BJ (cell line): Measurements from ENCODE around the gene DPP10. TPM values are rescaled to one million over a fixed set of nuclear protein-coding genes. Genes with fewer than 3 reads are reported as not detected.

ENCODE experiments used
- CTCF ChIA-PET: fragments of 350-600 bp; formaldehyde crosslinking; extraction: SDS; loops from one replicate; lab custom pipeline; 2021; ENCODE audit warnings: antibody characterized with exemption, inconsistent platforms; lab: Yijun Ruan, JAX
- POLR2A ChIA-PET: fragments of 300-600 bp; sonication (Branson Sonifier 250); formaldehyde crosslinking; extraction: SDS; loops from one replicate; lab custom pipeline; 2021; ENCODE audit warnings: antibody characterized with exemption; lab: Charles Lee
- DNase-seq: peaks from one replicate; pipeline ENCODE4 v3.0.0-alpha.2; 2011; ENCODE audit warnings: low read depth
- H3K27me3 ChIP-seq: 2 replicates; pipeline ENCODE4 v1.6.0; 2011; ENCODE audit warnings: low read length; ENCODE audit not compliant: control insufficient read depth, insufficient read depth
- H3K36me3 ChIP-seq: 2 replicates; pipeline ENCODE4 v1.5.1; 2011; ENCODE audit warnings: low read length; ENCODE audit not compliant: control insufficient read depth, insufficient read depth
- H3K4me3 ChIP-seq: 2 replicates; pipeline ENCODE4 v1.5.1; 2011; ENCODE audit warnings: low read depth, mild to moderate bottlenecking, control low read depth, low read length
- CTCF ChIP-seq: IDR thresholded peaks from 2 replicates; pipeline ENCODE4 v1.5.1; 2011; ENCODE audit warnings: low read depth, mild to moderate bottlenecking, control low read depth, inconsistent platforms, low read length, moderate library complexity; ENCODE audit not compliant: insufficient read depth
- polyA plus RNA-seq: library from polyadenylated mRNA; depleted of rRNA; stranded (reverse); fragments of >200 nt; gene quantifications from 2 replicates; pipeline ENCODE4 v1.2.3, GENCODE V29; 2011

DPP10 gene
- polyA plus RNA-seq, 1 experiment: not detected

- ChIA-PET POLR2A (no interaction called here), CTCF (no interaction called here)
- H3K36me3 ChIP-seq: no peaks in the 10 kb centered on the region
- no peaks in the 10 kb centered on the region for H3K27me3 ChIP-seq
- H3K4me3 ChIP-seq: no peak overlapping the region
- TF ChIP-seq CTCF: no peak
- DNase-seq: no peak
Measured at GRCh38 chr2:115277366-115277765, 834.9 kb downstream of the DPP10 start.

GRCh38 chr2:115285416-115285815 lies 843.0 kb downstream of the DPP10 start:
- no peak for TF ChIP-seq CTCF
- ChIA-PET CTCF (no interaction called here), POLR2A (no interaction called here)
- no peak for DNase-seq
- Histone ChIP-seq H3K4me3 (no peak overlapping the region), H3K36me3 (no peaks in the 10 kb centered on the region), H3K27me3 (no peaks in the 10 kb centered on the region)

GRCh38 chr2:115290478-115290877 lies 848.0 kb downstream of the DPP10 start:
- CTCF ChIA-PET: no interaction called here
- no peaks in the 10 kb centered on the region for H3K27me3 ChIP-seq
- no peak overlapping the region for H3K4me3 ChIP-seq
- no peak for TF ChIP-seq CTCF
- H3K36me3 ChIP-seq: no peaks in the 10 kb centered on the region
- no peak for DNase-seq
- POLR2A ChIA-PET: no interaction called here

GRCh38 chr2:115292742-115293141 lies 850.3 kb downstream of the DPP10 start:
- CTCF ChIA-PET: no interaction called here
- no peak for DNase-seq
- no peak for TF ChIP-seq CTCF
- Histone ChIP-seq H3K36me3 (no peaks in the 10 kb centered on the region), H3K27me3 (no peaks in the 10 kb centered on the region), H3K4me3 (no peak overlapping the region)
- POLR2A ChIA-PET: no interaction called here

DNA sequence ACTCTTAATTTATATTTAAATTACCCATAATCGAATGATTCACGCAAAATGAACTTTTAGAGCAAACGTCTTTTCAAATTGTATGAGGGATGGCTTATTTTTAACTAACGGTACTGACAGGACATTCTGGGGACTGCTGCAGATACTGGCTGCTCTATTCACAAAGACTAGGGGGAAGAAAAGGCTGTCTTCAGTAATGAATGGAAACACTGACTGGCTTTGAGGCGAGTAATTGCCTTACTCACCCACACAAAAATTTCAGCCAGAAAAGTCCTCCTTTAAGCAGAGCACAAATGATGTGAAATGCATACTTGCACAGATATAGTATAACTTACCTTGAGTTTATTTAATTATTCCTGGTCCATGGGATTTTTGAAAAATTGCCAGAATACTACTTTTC lies 852.6 kb downstream of the DPP10 start:
- DNase-seq: no peak
- ChIA-PET POLR2A (no interaction called here), CTCF (no interaction called here)
- no peak for TF ChIP-seq CTCF
- H3K27me3 ChIP-seq: no peaks in the 10 kb centered on the region
- H3K36me3 ChIP-seq: no peaks in the 10 kb centered on the region
- no peak overlapping the region for H3K4me3 ChIP-seq
